NCI-H2029 (cell line): Measurements from ENCODE around the gene LRRC17.

Experiments
- DNase-seq: peaks from one replicate; lab custom pipeline; 2025; lab: John Stamatoyannopoulos, UW

Gene LRRC17

DNA sequence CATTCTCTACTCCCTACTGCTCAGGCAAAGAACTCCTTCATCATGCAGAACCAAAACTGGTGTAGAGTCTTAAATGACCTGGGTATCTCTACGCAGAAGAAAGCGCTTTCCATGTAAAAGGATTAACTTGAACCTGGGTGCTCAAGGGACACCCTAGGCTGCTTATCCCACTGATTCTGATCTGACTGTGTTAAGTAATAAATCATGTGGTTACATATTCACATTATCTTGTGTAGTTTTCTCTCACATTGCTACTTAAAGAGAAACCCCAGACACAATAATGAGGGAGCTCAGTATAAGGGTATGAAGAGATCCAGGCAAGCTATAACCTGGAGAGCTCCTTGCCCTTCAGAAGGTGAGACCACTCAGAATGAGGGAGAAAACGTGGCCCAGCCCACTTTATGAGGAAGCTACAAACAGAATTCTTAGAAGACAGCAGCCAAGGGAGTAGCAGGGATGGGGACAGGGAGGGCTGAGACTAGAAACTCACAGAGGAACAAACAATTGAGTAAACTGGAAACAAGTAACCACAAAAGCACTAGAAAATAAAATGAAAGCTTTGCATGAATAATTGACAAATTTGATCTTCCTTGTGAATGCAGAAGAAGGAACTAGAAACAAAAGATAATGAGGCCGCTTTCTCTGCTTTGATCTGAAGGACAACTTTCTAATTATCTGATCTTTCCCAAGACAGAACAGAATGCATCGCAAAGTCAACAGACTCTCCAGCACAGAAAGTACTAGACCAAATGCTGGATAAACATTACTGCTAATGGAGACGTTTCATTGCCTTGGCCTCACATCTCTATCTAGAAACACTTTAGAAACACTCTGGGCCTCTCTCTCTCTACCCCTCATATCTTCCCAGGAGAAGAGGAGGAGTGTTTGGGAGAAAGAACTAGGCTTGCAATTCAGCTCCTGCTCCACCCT, 76.1 kb downstream of the LRRC17 start:
- DNase-seq, result no peak

DNA sequence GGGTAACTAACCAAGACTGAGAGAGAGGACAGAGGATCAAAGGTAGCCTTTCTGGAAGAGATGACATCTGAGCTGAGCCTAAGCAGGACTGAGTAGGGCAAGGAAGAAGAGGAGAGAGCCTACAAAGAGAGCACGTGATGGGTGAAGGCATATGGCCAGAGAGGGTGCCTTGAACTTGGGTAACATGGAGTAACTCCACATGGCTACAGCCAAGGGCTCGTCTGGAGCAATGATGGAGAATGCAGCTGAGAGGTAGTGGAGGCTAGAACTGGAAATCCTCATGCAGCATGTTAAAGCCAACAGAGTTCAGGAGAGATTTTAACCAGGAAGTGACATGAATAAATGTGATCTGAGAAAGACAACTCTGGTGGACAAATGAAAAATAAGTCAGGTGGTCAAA, 77.8 kb downstream of the LRRC17 start:
- no peak for DNase-seq

DNA sequence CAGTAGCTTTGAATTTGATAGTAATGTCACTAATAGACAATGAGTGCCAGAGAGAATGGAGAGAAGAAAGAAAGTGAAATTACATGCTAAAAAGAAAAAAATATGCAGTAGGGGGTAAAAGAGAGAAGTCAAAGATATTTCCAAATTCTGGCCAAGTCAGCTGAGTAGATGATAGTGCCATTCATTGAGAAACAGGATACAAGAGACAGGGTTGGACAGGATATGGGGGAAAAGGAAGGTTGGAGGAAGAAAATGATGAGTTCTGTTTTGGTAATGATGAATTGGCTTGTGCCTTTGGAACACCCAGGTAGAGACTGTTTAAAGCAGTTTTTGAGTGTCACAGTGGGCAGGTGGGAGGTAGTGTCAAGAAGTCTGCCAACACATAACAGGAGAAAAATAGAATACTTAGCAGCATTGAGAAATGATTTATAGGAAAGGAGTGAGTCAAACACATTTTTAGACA, 78.3 kb downstream of the LRRC17 start:
- no peak for DNase-seq

- DNase-seq, result peak; percentile 12
Observed at GRCh38 chr7:102991540-102992214, 78.9 kb downstream of the LRRC17 start.

DNA sequence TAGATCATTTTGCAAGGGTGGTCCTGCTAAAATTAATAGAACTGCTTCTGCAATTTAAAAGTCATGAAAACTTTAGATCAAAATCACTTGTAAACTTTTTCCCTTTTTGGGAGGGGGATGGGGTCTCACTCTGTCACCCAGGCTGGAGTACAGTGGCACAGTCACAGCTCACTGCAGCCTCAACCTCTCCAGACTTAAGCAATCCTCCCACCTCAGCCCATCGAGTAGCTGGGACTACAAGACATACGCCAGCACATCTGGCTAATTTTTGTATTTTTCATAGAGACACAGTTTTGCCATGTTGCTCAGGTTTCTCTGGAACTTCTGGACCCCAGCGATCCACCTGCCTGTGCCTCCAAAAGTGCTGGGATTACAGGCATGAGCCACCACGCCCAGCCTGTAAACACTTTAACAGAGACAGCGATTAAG, 79.7 kb downstream of the LRRC17 start:
- DNase-seq, result no peak

- DNase-seq, result no peak
Observed at GRCh38 chr7:102992938-102993717, 80.3 kb downstream of the LRRC17 start.

DNA sequence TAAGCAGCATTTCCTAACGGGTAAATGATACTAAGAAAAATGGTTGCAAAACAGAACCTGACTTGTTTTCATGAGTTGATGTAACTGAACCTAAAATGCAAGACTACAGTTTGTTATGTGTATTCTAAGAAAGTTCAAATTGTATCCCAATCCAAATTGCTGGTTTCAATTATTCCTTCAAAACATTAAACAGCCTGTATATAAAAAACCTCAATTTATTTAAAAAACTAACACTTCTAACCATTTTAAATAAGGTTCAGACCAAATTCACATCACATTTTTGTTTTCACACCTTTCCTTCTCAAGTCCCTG, 80.9 kb downstream of the LRRC17 start:
- no peak for DNase-seq

GRCh38 chr7:102994567-102994966, 81.8 kb downstream of the LRRC17 start:
- DNase-seq, result no peak
